ENCODE results near the gene FSTL4. TPM values are rescaled to one million over a fixed set of nuclear protein-coding genes. Genes with fewer than 3 reads are reported as not detected.

Gene FSTL4
- total RNA-seq, 4 donors from 2014 or later = 0.27 TPM; not detected in 3

GRCh38 chr5:133198511-133198910 is 413.8 kb downstream of the FSTL4 start:
- intact Hi-C loops (cut with DNase I; ENCODE audit: low total_unique reads) = no loop called here
- in situ Hi-C loops (cut with MboI; ENCODE audit: low pct_ligation_motif_present in 1 of 4, low pct_unique_long_range_greater_than_20kb in 1 of 4, low sequenced_read_pairs in 3 of 4) = no loop called here
- Histone ChIP-seq H3K9me3 (no peaks in the 10 kb centered on the region), H3K27me3 (peaks cover 10% of the 10 kb centered on the region), H3K27ac (no peak overlapping the region), H3K4me3 (no peak overlapping the region), H3K36me3 (no peaks in the 10 kb centered on the region), H3K4me1 (no peaks in the 10 kb centered on the region)
- WGBS, 2 donors (ENCODE audit: low coverage in 1 of 2) = 83 to 95% methylated on average over 7 to 12 of the region's 12 CpGs
- DNase-seq = no peak
- TF ChIP-seq CTCF (IDR thresholded peaks at IDR 0.05) = no peak
- TF ChIP-seq POLR2A (IDR thresholded peaks at IDR 0.05) = no peak
- no peak for TF ChIP-seq POLR2AphosphoS5 (IDR thresholded peaks at IDR 0.05)
- no peak for TF ChIP-seq EP300 (IDR thresholded peaks at IDR 0.05; ENCODE audit: low read depth)

- no peak overlapping the region for H3K27ac ChIP-seq
- no peaks in the 10 kb centered on the region for H3K36me3 ChIP-seq
- no peak for TF ChIP-seq EP300 (IDR thresholded peaks at IDR 0.05; ENCODE audit: low read depth)
- TF ChIP-seq POLR2AphosphoS5 (IDR thresholded peaks at IDR 0.05) = no peak
- no peak for TF ChIP-seq CTCF (IDR thresholded peaks at IDR 0.05)
- TF ChIP-seq POLR2A (IDR thresholded peaks at IDR 0.05) = no peak
- in situ Hi-C loops (cut with MboI; ENCODE audit: low pct_ligation_motif_present in 1 of 4, low pct_unique_long_range_greater_than_20kb in 1 of 4, low sequenced_read_pairs in 3 of 4) = no loop called here
- no peak for DNase-seq
- no peak overlapping the region for H3K4me3 ChIP-seq
- peaks cover 10% of the 10 kb centered on the region for H3K27me3 ChIP-seq
- 59 to 71% methylated on average over 3 to 4 of the region's 4 CpGs for WGBS, 2 donors (ENCODE audit: low coverage in 1 of 2)
- intact Hi-C loops (cut with DNase I; ENCODE audit: low total_unique reads) = no loop called here
- no peaks in the 10 kb centered on the region for H3K9me3 ChIP-seq
- no peaks in the 10 kb centered on the region for H3K4me1 ChIP-seq
These were observed 415.8 kb downstream of the FSTL4 start for GRCh38 chr5:133196441-133197085.

- intact Hi-C loops (cut with DNase I; ENCODE audit: low total_unique reads) = no loop called here
- H3K36me3 ChIP-seq = no peaks in the 10 kb centered on the region
- no peak overlapping the region for H3K27ac ChIP-seq
- no peak for TF ChIP-seq POLR2AphosphoS5 (IDR thresholded peaks at IDR 0.05)
- TF ChIP-seq POLR2A (IDR thresholded peaks at IDR 0.05) = no peak
- TF ChIP-seq CTCF (IDR thresholded peaks at IDR 0.05) = no peak
- TF ChIP-seq EP300 (IDR thresholded peaks at IDR 0.05; ENCODE audit: low read depth) = no peak
- DNase-seq = no peak
- no peaks in the 10 kb centered on the region for H3K9me3 ChIP-seq
- 75 to 100% methylated on average over 1 to 5 of the region's 5 CpGs for WGBS, 2 donors (ENCODE audit: low coverage in 1 of 2)
- in situ Hi-C loops (cut with MboI; ENCODE audit: low pct_ligation_motif_present in 1 of 4, low pct_unique_long_range_greater_than_20kb in 1 of 4, low sequenced_read_pairs in 3 of 4) = no loop called here
- no peaks in the 10 kb centered on the region for H3K4me1 ChIP-seq
- no peak overlapping the region for H3K4me3 ChIP-seq
- H3K27me3 ChIP-seq = peaks cover 3% of the 10 kb centered on the region
These were observed 417.1 kb downstream of the FSTL4 start for GRCh38 chr5:133195250-133195649.

- DNase-seq = no peak
- no peak overlapping the region for H3K4me3 ChIP-seq
- 85 to 86% methylated on average over 3 to 8 of the region's 8 CpGs for WGBS, 2 donors (ENCODE audit: low coverage in 1 of 2)
- H3K27ac ChIP-seq = no peak overlapping the region
- intact Hi-C loops (cut with DNase I; ENCODE audit: low total_unique reads) = no loop called here
- H3K36me3 ChIP-seq = no peaks in the 10 kb centered on the region
- no peaks in the 10 kb centered on the region for H3K9me3 ChIP-seq
- no peaks in the 10 kb centered on the region for H3K4me1 ChIP-seq
- H3K27me3 ChIP-seq = no peaks in the 10 kb centered on the region
- TF ChIP-seq CTCF (IDR thresholded peaks at IDR 0.05) (no peak), POLR2AphosphoS5 (IDR thresholded peaks at IDR 0.05) (no peak), POLR2A (IDR thresholded peaks at IDR 0.05) (no peak), EP300 (IDR thresholded peaks at IDR 0.05; ENCODE audit: low read depth) (no peak)
- in situ Hi-C loops (cut with MboI; ENCODE audit: low pct_ligation_motif_present in 1 of 4, low pct_unique_long_range_greater_than_20kb in 1 of 4, low sequenced_read_pairs in 3 of 4) = no loop called here
These were observed 418.5 kb downstream of the FSTL4 start for GRCh38 chr5:133193794-133194193.

All from transverse colon (tissue), 4 donors.